NCI-H2227 (cell line): ENCODE measurements around the gene FAM193A.
"Not testable (repeated sequence)": the region's sequence is repeated elsewhere in the genome, so short reads cannot be mapped to it uniquely, and the experiment has no call there.

ENCODE experiments used
- DNase-seq: peaks from one replicate; lab custom pipeline; 2025; ENCODE audit not compliant: unreplicated experiment; lab: John Stamatoyannopoulos, UW

The FAM193A gene

DNA sequence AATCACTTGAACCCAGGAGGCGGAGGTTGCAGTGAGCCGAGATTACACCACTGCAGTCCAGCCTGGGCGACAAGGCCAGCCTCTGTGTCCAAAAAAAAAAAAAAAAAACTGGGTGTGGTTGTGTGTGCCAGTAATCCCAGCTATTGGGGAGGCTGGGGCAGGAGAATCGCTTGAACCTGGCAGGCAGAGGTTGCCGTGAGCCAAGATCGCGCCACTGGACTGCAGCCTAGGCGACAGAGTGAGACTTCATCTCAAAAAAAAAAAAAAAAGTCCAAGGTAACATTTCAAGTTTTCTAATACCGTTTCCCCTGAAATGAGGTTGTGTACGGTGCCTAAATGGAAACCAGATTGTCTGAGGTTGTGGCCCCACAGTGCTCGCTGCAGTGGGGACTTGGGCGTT is 35.6 kb downstream of the FAM193A start:
- DNase-seq = no peak

DNA sequence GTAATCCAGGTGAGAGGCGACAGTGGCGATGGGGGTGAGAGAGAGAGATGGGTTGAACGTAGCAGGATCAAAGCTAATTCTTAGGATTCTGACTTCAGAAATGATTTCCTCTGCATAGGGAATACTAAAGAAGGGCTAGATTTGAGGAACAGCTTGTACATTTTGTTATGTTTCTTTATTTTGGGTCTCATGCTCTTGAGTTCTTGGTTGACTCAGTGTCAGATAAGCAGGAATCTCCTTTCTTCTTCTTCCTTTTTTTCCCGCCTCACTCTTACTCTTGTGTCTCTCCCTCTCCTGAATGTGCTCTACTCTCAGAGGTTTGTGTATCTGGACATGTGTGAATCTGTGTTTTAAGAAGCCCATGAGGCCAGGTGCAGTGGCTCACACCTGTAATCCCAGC is 36.4 kb downstream of the FAM193A start:
- DNase-seq = no peak

DNA sequence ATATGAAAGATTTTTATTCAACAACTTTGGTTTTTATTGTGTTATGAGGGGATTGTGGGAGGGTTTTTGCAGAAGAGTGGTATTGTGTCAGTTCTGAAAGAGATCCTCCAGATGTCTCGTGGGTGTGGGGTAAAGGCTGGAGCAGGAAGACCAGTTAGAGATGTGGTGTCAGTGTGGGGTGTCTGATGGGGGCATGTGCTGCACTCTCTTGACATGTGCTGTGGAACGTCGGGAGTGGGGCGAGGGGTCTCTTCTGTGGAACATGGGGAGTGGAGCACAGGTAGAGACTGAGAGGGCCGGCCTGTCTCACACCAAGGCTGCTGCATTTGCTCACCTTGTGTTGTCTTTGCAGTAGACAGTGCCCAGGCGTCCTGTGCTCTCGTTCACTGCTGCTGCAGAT is 37.6 kb downstream of the FAM193A start:
- DNase-seq = no peak

DNA sequence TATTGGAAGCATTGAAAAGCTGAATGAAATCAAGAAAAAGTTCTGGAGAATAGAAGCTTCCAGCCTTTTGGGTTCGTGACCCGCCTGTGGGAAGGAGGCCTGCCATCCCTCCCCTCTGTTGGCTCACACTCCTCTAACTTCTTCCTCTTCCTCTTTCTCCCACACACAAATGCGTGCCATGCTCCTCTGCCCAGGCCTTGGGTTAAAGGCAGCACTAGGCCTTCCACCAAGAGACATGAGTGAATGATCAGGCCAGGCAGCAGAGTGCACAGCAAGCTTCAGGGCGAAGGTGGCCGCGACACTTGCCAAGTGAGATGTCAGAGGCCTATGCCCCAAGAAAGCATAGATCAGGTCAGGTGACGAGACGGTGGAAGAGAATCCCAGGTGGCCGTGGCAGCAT is 38.4 kb downstream of the FAM193A start:
- no peak for DNase-seq

DNA sequence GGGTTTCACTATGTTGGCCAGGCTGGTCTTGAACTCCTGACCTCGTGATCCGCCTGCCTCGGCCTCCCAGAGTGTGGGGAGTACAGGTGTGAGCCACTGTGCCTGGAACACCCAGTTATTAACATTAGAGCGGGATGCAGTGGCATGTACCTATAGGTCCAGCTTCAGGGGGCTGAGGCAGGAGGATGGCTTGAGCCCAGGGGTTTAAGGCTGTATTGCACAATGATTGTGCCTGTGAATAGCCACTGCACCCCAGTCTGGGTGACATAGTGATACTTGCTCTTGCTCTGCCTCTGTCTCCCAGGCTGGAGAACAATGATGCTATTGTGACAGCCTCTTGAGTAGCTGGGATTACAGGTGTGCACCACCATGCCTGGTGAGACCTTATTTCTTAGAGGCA is 39.8 kb downstream of the FAM193A start:
- no peak for DNase-seq

DNA sequence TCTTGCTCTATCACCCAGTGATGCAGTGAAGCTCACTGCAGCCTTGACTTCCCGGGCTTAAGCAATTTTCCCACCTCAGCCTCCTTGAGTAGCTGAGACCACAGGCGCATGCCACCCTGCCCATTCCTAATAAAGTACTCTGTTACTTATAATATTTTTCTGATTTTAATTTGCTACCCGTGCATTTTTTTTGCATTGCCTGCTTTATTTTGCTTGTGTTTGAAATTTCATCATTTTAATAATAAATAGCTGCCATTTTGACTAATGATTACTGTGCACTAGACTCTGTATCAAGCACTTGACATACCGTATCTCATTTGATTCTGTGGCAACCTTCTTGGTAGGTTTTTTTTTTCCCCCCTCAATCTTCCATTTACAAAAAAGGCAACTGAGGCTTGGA is 41.7 kb downstream of the FAM193A start:
- no peak for DNase-seq

DNA sequence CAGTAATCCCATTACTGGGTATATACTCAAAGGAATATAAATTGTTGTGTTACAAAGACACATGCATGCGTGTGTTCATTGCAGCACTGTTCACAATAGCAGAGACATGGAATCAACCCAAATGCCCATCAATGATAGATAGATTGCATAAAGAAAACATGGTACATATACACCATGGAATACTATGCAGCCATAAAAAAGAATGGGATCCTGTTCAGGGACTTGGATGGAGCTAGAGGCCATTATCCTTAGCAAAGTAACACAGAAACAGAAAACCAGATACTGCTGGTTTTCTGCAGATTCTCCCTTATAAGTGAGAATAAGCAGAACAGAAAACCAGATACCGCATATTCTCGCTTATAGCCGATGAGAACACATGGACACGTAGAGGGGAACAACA is 43.5 kb downstream of the FAM193A start:
- DNase-seq = no peak

DNA sequence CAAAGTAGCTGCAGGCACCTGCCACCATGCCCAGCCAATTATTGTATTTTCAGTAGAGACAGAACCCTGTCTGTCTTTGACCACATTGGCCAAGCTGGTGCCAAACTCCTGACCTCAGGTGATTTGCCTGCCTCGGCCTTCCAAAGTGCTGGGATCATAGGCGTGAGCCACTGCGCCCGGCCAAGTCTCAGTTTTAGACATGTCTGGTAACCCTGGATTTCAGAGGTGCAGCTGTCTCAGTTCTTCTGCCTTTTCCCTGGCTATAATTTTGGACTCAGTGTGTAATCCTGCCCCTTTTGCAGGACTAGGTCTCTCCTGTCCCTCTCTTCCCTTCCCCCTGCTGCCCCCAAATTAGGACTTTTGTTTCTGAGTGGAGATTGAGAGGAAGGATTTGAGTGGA is 46.6 kb downstream of the FAM193A start:
- no peak for DNase-seq

DNA sequence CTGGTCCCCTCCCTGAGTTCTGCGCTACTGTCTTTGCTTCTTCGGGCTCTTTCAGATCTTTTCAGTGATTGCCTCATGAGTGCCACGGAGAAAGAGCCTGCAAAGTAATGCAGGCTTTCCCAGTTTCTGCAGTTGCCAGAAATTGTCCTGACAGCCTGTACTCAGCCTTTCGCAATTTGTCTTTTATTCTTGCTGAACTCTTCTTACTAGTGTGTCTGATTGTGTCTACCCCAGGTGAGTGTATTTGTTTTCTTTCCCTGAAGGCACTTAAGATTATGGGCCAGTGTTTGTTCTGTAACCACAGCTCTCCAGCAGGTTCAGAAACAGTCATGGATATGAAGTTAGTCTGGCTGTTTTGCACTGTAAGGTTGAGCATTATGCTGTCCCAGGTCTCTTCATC is 47.1 kb downstream of the FAM193A start:
- no peak for DNase-seq

DNA sequence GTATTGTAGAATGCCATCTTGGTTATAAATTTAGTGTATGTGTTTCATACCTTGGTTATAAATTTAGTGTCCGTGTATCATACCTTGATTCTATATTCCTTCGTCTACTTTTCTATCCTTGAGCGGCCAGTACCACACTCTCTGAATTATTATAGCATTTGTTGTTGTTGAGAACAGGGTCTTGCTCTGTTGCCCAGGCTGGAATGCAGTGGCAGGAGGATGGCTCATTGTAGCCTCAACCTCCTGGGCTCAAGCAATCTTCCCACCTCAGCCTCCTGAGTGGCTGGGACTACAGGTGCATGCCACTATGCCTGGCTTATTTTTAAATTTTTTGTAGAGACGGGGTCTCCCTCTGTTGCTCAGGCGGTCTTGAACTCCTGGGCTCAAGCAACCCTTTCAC is 50.1 kb downstream of the FAM193A start:
- DNase-seq = no peak

DNA sequence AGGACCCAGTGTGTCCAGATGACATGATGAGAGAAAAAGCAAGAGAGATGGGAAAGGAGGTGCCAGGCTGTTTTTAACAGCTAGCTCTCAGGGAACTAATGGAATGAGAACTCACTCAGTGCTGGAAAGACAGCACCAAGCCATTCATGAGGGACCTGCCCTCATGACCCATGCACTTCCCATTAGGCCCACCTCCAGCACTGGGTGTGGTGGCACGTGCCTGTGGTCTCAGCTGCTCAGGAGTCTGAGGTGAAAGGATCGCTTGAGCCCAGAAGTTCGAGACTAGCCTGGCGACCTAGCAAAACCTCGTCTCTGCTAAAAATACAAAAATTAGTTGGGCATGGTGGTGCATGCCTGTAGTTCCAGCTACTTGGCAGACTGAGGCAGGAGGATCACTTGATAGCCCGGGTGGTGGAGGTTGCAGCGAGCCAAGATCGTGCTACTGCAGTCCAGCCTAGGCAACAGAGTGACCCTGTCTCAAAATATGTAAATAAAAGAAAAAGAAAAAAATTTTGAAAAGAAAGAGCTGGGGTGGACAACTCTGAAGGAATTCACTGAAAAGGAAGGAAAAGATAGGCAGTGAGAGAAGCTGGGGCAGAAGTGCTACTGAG is 50.9 kb downstream of the FAM193A start:
- no peak for DNase-seq

DNA sequence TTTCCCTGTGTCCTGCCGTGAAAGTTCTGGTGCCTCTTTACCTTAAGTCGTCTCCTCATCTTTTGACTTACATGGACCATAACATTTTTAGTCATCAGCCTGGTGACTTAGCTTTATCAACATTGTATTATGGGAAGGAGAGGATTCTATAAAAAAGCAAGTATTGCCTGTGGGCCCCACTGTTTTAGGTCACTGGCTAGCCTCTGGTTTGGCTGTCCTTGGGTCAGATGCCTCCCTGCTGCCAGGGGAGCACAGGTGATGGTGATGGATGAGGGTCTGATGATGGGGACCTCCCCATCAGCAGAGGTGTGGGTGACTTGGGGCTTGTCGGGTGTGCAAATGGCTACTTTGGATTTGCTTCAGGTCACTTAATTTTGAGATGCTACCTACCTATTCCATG is 51.8 kb downstream of the FAM193A start:
- DNase-seq = no peak

DNA sequence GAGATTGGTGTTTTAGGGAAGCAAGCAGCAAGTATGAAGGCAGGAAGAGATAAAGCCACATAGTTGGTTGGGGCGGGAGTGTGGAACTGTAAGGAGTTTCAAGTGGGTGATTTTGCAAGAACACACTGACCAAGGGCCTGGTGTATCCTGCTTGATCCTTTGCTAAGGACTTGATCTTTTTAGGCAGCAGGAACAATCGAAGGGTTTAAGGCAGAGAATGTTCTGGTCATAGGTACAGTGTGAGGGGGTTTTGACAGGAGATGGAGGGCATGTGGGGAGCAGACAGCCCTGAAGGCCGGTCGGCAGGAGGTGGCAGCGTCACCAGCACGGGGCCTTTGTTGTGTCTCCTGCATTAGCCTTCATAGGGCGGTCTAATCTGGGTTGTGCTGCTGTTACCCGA is 54.7 kb downstream of the FAM193A start:
- DNase-seq = no peak

DNA sequence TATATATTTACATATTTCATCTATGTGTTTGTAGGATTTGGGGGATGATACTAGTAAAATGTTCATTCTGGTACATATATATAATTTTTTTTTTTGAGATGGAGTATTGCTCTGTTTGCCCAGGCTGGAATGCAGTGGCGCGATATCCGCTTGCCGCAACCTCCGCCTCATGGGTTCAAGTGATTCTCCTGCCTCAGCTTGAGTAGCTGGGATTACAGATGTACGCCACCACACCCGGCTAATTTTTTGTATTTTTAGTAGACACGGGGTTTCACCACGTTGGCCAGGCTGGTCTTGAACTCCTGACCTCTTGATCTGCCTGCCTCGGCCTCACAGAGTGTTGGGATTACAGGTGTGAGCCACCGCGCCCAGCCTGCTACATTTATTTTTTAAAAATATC is 55.6 kb downstream of the FAM193A start:
- DNase-seq = not testable (repeated sequence)

DNA sequence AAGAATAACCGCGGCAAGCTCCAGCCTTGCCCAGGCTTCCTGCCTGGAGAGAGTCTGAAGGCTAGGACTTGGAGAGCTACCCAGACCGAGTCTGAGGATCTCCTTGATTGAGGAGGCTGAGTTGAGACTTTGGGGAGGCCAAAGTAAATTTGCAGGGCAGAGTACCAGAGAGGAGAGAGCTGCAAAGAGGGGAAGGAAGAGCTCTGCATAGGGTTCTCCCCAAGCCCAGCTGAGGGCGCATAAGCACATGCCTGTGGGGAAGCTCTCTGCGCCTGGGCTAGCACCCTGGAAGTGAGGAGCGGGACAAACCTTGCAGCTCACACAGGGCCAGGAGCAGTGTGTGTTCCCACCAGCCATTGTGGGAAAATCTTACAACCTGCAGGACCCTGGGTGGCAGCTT is 56.1 kb downstream of the FAM193A start:
- DNase-seq = no peak

DNA sequence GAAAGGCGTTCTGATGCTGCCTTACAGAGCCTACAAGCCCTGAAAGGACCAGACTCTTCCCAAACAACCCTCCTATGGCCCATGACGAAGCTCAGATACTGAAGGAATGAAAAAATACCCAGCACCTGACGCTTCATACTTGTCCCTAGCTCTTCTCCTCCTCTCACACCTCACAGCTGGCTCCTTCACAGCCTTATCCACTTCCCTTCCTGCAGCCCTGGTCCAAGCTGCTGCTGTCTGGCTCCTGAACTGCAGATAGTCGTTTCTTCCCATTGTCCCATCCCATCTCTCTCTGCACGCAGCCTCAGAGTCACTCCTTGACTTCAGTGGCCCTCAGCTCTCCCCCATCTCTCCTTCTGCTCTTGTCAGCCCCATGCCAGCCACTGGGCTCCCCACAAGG is 56.6 kb downstream of the FAM193A start:
- no peak for DNase-seq

DNA sequence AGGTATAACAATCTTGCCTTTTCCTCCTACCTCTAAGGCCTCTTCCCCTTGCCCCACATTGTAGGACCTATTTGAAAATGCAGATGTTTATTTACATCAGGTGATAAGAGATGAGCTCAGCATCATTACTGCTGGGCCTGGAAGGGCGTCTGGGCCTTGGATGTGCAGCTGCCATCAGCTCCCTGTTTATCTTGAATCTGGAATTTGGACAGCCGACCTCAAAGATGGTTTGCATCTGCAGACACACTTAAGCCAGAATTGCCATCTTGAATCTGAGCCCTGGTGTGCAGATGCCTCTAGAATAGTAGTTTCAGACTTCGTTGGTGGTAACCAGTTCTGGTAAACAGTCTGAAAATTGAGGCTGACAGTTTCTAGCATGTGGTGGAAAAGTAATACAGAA is 59.0 kb downstream of the FAM193A start:
- DNase-seq = no peak

DNA sequence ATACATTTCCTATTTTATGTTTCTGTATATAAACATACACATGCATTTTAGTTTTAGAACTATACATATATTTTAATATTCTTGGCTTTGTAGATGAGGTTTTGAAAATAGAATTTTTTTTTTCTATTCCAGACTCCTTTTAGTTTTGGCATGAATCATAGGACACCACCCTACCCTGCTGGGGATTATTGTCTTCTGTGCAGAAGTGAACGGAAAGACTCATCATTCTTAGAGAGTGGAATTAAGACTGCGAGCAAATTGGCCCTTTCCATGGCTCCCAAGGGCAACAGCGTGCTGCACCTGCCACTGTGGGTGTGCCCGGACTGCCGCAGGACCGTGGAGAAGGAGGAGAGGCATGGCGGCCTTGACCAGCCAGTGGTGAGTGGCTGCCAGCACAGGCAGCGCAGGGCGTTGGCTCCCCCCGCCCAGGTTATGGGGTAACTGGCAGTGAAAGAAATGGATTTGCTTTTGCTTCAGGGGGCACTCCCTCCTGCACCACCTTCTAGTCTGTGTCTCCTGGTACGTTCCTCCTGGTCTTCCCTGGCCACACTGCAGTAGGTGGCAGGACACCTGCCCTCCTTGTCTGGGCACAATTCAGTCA is 59.6 kb downstream of the FAM193A start:
- no peak for DNase-seq

DNA sequence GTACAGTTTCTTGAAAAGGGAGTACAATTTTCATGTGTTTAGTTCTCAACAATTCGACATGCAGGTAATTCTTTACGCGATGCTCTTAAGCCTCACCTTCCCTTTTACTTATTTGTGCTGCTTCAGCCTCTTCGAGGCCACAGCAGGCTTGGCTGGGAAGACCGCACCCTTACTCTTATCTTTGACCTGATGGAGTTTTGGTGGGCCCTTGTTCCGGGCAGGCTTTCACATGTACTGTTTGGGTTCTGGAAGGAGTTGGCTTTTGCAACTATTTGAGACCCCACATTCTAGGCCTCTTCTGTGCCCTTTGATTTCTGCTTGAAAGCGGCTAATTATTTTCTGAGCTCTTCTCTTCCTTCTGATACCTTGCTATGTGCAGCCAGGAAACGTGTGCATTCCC is 60.2 kb downstream of the FAM193A start:
- no peak for DNase-seq

DNA sequence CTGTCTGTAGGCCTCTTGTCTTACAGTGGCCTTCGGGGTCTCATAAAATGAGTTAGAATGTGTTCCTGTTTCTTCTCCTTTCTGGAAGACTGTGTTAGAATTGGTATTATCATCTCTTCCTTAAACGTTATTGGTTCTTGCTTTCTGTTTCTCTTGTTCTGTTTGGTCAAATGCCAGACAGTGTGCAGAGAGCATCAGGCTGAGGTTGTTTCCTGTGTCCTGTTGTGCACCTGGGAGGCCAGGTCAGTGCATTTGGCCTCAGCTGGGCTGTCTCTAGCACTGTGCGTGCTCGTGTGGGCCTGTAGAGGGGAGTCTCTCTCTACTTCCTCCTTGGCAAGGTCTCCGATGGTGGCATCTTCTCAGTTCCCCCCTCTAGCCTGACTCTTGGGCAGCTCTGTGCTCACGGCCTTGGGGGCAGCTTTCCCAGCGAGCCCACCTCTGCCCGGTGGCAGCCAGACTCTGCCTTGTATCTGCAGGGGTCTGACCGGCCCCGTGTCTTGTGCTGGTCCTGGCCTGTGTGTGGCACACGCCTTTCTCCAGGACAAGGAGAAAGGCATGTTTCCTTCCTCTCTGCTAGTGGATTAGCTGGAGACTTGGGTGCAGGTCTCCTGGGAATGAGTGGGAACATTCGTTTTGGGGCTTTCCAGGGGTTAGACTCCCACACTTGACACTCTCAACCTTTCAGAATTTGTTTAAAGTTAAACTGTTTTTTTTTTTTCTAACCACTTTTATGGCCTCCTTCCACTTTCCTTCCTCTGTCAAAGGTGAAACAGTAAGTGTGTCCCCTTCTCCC is 62.3 kb downstream of the FAM193A start:
- DNase-seq = no peak

DNA sequence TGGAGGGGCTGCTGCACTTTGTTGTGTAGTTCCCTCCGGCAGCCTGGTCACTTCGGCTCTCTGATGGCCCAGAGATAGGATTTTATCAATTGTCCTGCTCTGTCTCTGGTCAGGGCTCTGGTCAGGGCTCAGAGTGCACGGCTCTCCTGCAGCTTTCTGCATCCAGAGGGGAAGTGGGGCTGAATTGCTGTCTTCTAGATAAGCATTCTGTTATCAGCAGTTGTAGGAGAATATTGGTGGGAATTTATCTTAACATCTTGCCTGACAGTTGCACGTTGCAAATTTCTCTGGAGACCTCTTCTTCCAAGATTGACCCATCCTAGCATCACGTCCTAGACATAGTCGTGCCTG is 62.8 kb downstream of the FAM193A start:
- no peak for DNase-seq

DNA sequence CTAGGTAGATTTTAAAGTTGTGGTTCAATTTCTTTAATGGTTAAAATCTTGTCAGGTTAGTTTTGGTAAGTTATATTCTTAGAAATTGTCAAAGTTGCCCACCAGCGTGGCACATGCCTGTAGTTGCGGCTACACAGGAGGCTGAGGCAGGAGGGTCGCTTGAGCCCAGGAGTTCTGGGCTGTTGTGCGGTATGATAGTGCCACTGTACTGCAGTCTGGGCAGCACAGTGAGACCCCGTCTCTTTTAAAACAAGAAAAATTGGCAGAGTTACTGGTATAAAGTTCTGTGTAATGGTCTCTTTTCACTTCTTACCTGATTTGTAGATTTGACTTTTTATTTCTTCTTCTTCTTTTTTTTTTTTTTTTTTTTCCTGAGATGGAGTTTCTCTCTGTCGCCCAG is 64.4 kb downstream of the FAM193A start:
- DNase-seq = no peak

DNA sequence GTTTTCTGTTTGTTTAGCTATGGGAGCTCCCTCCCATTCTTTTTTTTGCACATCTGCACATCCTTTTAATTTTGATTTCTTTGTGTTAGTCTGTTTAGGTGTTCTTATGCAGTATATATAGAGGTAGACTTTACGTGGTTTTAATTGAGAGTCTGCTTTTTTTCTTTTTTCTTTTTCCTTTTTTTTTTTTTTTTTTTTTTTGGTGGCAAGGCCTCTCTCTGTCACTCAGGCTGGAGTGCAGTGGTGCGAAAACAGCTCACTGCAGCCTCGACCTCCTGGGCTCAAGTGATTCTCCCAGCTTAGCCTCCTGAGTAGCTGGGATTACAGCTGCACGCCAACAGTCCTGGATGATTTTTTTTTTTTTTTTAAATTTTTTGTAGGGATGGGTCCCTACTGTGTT is 68.2 kb downstream of the FAM193A start:
- no peak for DNase-seq
